Activated naive CD4-positive, alpha-beta T cell treated with anti-CD3 and anti-CD28 coated beads, Interleukin-2, amount 50 U/mL, for 16 hours (primary cell): ENCODE measurements around the gene LPGAT1.
"Not testable (repeated sequence)": the region's sequence is repeated elsewhere in the genome, so short reads cannot be mapped to it uniquely, and the experiment has no call there.

Experiments
- DNase-seq: peaks from one replicate; pipeline ENCODE4 v3.0.0-alpha.2; 2020

The LPGAT1 gene

GRCh38 chr1:211731456-211732292, 98.9 kb downstream of the LPGAT1 start:
- no peak for DNase-seq

GRCh38 chr1:211730347-211730746, 100.2 kb downstream of the LPGAT1 start:
- no peak for DNase-seq

DNA sequence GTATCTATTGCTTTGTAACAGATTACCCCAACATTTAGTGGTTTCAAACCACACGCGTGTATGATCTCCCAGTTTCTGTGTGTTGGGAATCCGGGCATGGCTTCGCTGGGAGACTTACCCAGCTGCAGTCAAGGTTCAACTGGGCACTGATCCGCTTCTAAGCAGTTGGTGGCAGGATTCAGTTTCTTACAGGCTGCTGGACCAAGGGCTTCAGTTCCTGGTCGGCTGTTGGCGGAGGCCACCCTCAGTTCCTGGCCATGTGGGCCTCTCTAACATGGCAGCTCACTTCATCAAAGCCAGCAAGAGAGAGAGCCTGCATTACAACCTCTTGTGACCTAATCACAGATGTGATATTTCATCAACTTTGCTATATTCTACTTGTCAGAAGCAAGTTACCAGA, 101.3 kb downstream of the LPGAT1 start:
- no peak for DNase-seq

GRCh38 chr1:211726467-211726995, 104.0 kb downstream of the LPGAT1 start:
- DNase-seq, result no peak

- no peak for DNase-seq
These were observed 105.8 kb downstream of the LPGAT1 start for GRCh38 chr1:211724687-211725196.

DNA sequence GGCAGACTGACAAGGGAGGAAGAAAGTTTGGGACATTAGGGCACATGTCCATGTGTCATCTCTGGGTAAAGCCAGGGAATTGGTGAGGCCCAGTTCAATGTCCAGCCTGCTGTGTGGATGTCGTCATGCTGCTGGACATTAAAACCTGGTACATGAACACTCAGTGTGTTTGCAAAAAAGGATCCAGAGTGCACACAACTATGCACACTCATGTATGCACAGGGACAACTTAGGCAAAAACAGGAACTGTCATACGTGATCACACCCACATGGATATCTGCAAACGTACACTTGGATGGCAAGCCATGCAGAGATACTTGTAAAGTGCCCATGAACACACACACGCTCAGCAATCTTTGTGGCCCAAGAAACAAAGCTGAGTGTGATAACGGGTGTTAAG, 107.3 kb downstream of the LPGAT1 start:
- DNase-seq, result no peak

GRCh38 chr1:211722277-211723175, 108.0 kb downstream of the LPGAT1 start:
- no peak for DNase-seq

DNA sequence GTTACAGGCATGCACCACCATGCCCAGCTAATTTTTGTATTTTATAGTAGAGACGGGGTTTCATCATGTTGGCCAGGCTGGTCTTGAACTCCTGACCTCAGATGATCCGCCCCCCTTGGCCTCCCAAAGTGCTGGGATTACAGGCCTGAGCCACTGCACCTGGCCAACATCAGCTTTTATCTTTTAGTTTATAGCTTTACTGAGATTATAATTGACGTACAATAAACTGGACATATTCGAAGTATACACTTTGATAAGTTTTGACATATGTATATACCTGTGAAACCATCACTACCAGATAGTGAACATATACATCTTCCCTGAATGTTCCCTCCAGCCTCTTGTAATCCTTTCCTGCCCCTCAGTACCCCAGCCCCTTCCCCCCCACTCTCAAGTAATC, 114.0 kb downstream of the LPGAT1 start:
- not testable (repeated sequence) for DNase-seq

DNA sequence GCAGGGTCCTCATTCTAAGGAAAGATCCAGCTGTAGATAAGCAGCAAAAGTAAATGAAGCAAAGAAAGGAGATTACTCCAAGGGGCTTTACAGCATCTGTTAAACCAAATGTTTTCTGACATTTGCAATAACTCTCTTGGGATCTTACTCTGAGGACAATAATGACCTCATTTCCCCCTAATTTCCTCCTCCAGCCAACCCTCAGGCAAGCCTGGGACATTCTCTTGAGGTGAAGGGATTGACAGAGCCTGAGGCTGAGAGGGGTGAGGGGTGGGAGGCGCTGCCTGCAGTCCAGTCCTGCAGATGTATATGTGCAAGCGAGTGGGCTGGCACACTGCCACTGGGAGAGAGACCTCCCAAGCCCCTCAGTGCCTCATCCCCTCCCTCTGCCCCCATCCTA, 114.6 kb downstream of the LPGAT1 start:
- no peak for DNase-seq

DNA sequence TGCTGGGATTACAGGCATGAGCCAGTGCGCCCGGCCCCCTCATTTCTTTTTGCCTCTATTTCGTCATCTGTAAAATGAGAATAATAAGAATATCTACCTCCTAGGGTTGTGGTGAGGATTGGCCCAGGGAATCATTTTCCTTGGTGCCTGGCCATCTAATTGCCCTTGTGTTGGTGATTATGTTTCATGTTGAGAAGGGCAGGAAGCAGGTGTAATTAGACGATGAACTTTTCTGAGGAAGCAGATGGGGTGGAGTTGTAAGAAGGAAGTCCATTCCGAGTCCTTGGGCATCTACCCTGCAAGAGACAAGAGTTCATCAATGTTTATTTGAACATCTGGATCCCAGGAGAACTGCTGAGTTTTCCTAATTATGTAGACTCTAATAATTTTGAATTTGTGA, 116.4 kb downstream of the LPGAT1 start:
- DNase-seq, result no peak

DNA sequence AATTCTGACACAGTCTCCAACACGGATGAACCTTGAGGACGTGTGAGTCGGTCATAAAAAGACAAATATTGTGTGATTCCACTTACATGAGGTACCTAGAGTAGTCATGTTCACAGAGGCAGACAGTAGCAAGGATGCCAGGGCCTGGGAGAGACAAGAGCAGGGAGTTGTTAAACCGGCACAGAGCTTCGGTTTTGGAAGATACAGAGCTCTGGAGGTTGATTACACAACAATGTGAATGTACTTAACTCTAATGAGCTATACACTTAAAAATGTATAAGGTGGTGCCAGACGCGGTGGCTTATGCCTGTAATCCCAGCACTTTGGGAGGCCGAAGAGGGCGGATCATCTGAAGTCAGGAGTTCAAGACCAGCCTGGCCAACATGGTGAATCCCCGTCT, 117.3 kb downstream of the LPGAT1 start:
- no peak for DNase-seq

- DNase-seq, result no peak
These were observed 119.3 kb downstream of the LPGAT1 start for GRCh38 chr1:211711315-211711705.

- no peak for DNase-seq
These were observed 119.8 kb downstream of the LPGAT1 start for GRCh38 chr1:211710566-211711314.

DNA sequence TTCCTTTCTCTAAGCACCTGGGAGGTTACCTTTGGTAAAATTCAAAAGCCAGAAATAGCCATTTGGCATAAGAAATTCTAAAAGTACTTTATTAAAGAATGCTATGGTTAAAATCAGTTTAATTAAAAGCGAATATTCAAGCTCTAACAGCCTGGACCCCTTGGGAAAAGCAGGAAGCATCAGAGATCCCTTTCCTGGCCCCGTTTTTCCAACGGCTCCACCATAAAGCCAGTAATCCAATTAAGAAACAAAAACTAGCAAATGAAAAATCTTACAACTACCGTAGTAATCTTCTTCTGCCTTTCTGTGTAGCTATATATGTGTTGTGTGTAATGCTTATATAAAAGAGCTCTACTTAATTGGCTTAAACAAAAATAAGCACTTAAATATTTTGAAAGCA, 121.6 kb downstream of the LPGAT1 start:
- no peak for DNase-seq

DNA sequence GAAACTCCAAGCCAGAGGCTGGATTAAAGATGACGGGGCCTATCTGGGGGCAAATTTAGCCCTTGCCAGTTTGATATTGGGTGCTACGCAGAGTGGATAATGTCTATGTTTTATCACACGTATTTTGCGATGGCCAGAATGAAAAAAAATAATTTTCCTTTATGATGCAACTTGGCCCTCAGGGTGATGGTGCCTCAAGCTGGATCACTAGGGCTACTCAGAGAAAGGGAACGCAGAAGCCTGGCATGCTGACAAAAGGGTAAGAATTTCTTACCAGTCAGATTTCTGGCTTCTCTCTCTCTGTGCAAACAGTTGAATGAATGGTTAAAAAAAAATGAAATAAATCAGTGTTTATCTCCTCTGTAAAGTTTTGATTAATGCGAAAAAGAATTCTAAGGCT, 122.6 kb downstream of the LPGAT1 start:
- no peak for DNase-seq

DNA sequence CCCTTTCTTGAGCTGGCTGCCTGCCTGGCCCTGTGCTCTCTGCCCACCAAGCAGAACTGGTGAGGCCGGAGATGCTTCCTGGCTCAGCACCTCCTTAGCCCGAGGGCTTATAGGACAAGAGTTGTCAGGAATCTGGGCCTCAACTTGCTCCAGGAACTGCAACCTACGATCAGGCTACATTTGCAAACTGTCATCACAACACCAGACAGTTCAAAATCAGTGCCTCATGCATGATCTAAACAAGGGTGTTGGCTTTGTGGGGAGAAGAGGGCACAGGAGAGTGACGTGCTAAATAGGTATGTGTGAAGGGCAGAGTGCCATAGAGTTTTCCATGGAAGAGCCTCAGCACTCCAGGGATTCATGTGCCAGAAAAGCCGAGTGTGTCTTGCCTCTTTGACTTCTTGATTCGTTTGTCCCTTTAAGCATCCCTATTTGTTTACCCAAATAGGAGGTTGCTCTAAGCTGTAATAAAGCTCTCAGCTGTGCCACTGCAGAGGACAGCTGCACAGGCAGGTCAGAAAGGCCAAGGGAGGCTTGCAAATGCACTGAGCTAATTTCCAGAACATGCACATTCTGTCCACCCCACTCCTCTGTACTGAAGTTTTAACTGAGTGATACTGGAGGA, 125.0 kb downstream of the LPGAT1 start:
- no peak for DNase-seq

GRCh38 chr1:211704543-211704942, 126.0 kb downstream of the LPGAT1 start:
- DNase-seq, result no peak

- no peak for DNase-seq
These were observed 126.6 kb downstream of the LPGAT1 start for GRCh38 chr1:211703812-211704537.

DNA sequence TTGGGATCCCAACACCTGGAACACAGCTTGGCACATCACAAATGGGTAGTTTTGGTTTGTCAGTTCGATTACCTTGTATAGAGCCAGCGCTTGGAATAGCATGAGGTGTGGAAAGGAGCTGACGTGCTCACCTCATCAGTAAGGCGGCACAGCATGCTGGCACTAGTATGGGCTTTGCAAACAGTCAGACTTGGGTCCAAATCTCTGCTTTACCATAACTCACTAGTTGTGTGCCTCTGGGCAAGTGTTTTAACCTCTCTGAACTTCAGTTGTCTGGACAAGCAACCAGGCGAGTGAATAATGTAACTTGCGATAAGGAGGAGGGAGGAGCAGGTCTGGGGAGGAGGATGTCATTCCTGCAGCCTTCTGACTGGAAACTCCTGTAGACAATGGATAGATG, 128.8 kb downstream of the LPGAT1 start:
- DNase-seq, result no peak

GRCh38 chr1:211699059-211699458, 131.5 kb downstream of the LPGAT1 start:
- no peak for DNase-seq
